ENCODE data around the gene CLDN19. TPM values are rescaled to one million over a fixed set of nuclear protein-coding genes. Genes with fewer than 3 reads are reported as not detected.
"Not testable (repeated sequence)": the region's sequence is repeated elsewhere in the genome, so short reads cannot be mapped to it uniquely, and the experiment has no call there.

Gene CLDN19
- total RNA-seq, 1 donor from 2014 or later = not detected

GRCh38 chr1:42759114-42759513 is 19.1 kb upstream of the CLDN19 start:
- DNase-seq (ENCODE audit: low spot score) = no peak

- DNase-seq (ENCODE audit: low spot score) = no peak
These were observed 18.6 kb upstream of the CLDN19 start for GRCh38 chr1:42758641-42759040.

- DNase-seq (ENCODE audit: low spot score) = no peak
These were observed 17.8 kb upstream of the CLDN19 start for GRCh38 chr1:42757892-42758275.

GRCh38 chr1:42756956-42757891 is 17.2 kb upstream of the CLDN19 start:
- no peak for DNase-seq (ENCODE audit: low spot score)

DNA sequence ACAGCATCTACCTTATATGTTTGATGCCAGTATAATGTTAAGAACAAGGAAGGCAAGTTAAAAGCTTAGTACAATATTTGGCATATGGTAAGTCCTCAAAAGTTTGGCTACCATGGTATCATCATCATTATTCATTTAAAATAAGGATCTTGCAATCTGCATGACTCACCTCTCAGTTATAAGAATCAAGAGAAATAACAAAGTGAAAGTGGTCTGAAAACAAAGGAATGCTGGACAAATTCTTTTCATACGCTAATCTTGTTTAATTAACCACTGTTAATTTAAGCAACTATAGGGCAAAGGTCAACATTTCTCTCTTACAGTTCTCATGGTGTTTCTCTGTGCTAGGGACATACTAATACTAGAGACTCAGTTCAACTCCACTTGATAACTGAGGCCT is 13.0 kb upstream of the CLDN19 start:
- no peak for DNase-seq (ENCODE audit: low spot score)

DNA sequence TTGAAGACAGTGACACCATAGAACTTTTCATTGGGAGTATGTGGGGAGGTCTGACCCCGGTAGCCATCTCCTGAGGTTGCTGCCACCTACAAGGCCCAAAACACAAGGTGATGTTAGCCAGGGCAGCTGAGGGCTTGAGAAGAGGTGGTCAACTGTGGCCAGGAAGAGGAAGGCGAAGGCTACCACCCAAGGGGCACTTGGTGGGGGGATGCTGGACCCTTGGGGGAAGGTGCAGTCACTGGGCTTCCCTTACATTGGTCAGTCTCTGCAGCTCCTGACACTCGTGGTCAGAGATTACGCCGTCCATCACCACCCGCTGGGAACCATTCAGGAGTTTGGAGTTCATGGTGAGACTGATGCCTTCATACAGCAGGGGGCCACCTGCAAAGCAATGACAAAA is 12.2 kb upstream of the CLDN19 start:
- no peak for DNase-seq (ENCODE audit: low spot score)

DNA sequence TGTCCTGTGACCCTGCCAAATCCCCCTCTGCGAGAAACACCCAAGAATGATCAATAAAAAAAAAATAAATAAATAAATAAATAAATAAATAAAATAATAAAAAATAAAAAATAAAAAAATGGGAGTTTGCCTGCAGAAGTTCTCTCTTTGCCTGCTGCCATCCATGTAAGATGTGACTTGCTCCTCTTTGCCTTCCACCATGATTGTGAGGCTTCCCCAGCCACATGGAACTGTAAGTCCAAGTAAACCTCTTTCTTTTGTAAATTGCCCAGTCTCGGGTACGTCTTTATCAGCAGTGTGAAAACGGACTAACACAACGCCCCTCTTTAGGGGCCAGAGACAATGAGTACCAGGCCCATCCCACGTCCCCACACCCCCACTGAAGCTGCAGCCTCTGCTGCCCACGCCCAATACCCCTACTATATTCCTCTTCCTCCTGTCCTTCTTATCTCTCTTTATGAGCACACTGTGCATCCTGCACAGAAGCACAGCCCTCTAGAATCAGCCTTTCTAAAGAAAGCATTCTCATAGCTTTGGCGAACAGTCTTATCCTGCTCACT is 11.6 kb upstream of the CLDN19 start:
- DNase-seq (ENCODE audit: low spot score) = not testable (repeated sequence)

GRCh38 chr1:42750041-42750440 is 10.0 kb upstream of the CLDN19 start:
- DNase-seq (ENCODE audit: low spot score) = no peak

GRCh38 chr1:42748461-42749410 is 8.7 kb upstream of the CLDN19 start:
- DNase-seq (ENCODE audit: low spot score) = no peak

- DNase-seq (ENCODE audit: low spot score) = no peak
These were observed 8.0 kb upstream of the CLDN19 start for GRCh38 chr1:42748021-42748420.

- DNase-seq (ENCODE audit: low spot score) = no peak
These were observed 7.1 kb upstream of the CLDN19 start for GRCh38 chr1:42747125-42747524.

DNA sequence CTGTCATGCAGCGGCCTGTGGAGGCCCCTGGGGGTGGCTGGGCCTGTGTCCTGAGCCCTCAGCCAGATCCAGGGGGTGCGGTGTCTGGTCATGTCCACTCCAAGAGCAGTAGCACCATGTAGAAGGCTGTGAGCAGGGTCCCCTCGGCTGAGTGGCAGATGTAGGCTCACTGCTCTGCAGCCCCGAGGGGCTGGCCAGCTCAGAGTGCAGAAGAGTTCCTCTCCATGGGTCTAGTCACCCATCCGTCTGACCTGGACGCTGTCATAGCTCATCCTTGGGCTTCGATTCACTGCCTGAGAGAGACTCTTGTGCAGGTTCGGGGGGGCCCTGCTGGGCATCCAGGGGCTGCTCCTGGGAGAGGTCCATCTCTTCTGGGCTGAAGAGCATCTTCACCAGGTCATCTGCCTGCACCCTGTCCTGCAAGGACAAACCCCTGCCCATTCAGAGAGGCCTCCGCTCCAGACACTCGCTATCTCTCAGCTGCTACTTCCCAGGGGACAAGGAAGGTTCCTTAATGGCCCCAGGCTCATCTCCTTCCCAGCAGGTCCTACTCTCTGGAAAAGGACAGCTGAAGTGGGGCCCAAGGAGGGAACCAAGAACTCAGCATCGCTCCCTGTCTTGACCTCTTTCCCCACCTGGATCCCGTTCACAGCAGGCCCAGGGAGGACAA is 6.5 kb upstream of the CLDN19 start:
- DNase-seq (ENCODE audit: low spot score) = no peak

- no peak for DNase-seq (ENCODE audit: low spot score)
These were observed 5.8 kb upstream of the CLDN19 start for GRCh38 chr1:42745851-42746250.

GRCh38 chr1:42744148-42744413 is 4.0 kb upstream of the CLDN19 start:
- DNase-seq (ENCODE audit: low spot score) = no peak

DNA sequence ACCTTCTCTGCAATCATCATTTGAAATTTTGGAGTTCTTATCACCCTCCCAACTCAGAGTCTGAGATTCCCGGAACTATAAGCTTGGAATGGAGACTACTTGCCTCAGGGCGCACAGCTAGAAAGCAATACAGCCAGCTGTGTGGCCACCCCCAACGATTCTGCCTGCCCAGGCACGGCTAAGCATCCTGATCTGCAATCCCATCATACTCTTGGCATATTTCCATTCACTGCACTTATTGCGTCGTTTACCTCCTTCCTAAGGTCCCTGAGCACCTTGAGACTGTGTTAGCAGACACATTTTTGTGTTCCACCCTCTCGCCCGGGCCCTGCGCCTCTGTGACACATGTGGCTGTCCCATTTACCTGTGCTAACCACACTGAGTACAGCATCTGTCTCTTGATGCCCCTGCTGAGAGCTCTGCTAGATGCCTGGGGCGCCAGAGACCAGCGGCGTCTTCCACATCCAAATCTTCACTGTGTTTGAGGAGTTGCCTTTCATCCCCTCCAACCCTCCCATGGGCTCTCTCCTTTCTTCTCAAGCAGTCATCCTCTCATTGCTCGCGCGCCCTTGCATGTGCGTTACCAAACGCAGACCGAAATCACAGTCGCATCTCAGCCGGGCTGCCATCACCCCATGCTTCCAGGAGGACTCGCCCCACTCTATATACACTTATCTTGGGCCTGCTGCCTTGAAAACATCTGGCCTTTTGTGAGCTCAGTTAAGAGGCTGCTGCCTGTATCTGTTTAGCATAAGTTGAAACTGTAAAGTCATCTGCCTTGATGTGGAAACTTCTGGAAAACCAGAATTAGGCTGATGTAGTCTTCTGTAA is 3.5 kb upstream of the CLDN19 start:
- peak; percentile 67 for DNase-seq (ENCODE audit: low spot score)

GRCh38 chr1:42742617-42743316 is 2.7 kb upstream of the CLDN19 start:
- DNase-seq (ENCODE audit: low spot score) = no peak

DNA sequence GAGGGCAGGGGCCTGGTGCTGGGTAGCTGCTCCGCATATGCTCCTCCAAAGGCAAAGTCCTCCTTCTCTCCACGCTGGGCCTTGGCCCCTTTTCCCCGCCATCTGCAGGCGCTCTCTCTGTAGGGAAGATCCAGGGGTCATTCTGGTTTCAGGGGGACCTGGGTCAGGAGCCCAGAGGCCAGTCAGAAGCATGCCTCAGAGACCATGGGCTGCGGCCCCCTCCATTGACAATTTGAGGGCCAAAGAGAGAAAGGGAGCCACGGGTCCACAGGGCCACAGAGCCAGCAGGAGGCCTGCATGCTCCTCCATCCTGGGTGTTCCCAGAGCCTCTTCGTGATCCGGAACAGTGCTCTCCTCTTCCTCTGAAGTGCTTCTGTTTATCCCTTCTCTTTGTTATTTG is 2.1 kb upstream of the CLDN19 start:
- DNase-seq (ENCODE audit: low spot score) = no peak

DNA sequence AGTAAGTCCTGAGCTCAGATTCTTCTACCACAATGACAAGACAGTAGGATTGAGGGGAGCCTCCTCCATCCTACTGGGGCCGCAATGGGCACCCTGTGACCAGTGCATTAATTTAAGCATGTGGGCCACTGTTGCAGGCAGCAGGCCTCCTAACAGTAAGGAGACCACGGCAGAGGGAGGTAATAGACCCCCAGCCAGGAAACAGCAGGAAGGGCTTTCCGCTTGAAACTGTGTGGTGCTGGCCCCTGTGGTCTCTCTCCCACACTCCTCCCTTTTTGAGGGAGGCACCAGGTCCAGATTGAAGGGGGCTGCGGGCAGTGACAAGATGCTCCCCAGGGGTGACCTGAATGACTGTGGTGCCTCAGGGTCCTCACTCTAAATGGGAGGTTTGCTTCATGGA is 1.7 kb upstream of the CLDN19 start:
- no peak for DNase-seq (ENCODE audit: low spot score)

DNA sequence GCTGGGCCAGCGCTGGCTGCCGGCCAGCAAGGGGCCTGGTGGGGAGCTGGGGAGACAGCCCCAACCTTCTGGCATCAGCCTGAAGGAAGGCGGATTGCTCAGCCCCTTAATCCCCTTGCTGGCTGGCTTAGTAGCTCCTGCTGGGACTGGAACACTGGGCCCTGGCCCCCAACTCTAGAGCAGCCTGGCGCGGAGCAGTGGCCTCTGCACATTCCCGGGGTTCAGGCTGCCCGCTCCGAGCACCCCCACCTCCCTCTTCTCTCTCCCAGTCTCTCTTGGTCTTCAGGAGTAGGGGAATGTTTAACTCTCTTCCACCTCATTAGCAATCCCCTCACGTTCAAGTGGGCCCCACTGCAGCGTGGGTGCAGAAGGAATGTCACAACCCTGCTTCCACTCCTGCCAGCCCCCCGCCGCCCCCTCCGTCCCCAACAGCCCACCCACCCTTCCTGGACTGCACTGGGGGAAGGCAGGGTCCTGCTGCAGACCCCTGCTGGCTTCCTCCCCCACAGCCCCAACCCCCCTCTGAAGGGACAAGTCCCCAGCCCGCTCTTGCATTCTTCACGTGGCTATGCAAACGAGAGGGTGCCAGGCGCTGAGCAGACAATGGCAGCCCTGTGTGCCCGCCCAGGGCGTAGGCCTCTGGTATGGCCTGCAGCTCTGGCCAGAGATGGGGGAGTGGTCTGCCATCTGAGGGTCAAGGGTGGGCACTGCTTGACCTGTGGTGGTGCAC is 980 bp upstream of the CLDN19 start:
- DNase-seq (ENCODE audit: low spot score) = no peak

Measured in ureter (tissue), 1 donor.